Nephron (organoid): ENCODE measurements around the gene SRRM2.

ENCODE experiments used
- H3K27ac Mint-ChIP-seq, 3 experiments: 2 replicates each; pipeline ENCODE4 v1.8.0; 2020; ENCODE audit warnings: mixed read lengths in 3 of 3, mild to moderate bottlenecking in 2 of 3, moderate library complexity in 1 of 3
- H3K27me3 Mint-ChIP-seq: 2 replicates; pipeline ENCODE4 v1.8.0; 2021; ENCODE audit warnings: low read depth, mild to moderate bottlenecking, moderate library complexity, mixed read lengths
- H3K36me3 Mint-ChIP-seq: 2 replicates; pipeline ENCODE4 v1.8.0; 2020; ENCODE audit warnings: low read depth, mixed read lengths
- H3K4me1 Mint-ChIP-seq: 2 replicates; pipeline ENCODE4 v1.8.0; 2020; ENCODE audit warnings: mixed read lengths
- H3K4me3 Mint-ChIP-seq, 3 experiments: 2 replicates each; pipeline ENCODE4 v1.8.0; 2020; ENCODE audit warnings: mild to moderate bottlenecking in 3 of 3, mixed read lengths in 3 of 3, moderate library complexity in 2 of 3
- H3K9me3 Mint-ChIP-seq: 2 replicates; pipeline ENCODE4 v1.8.0; 2020; ENCODE audit warnings: mixed read lengths
- TF ChIP-seq, protein P1 (sequence below), 3 experiments: fragments of 200-600 bp; sonication (generic); IDR thresholded peaks; one replicate each; pipeline ENCODE4 v1.5.0; 2021; ENCODE audit warnings: antibody characterized with exemption in 3 of 3; ENCODE audit not compliant: unreplicated experiment in 3 of 3

Gene SRRM2

GRCh38 chr16:2815299-2815771, 62.9 kb downstream of the SRRM2 start:
- peaks cover under 1% of the 10 kb centered on the region for H3K9me3 Mint-ChIP-seq
- H3K27me3 Mint-ChIP-seq = peaks cover 15% of the 10 kb centered on the region
- no peaks in the 10 kb centered on the region for H3K36me3 Mint-ChIP-seq
- no peak overlapping the region for H3K27ac Mint-ChIP-seq
- no peaks in the 10 kb centered on the region for H3K4me1 Mint-ChIP-seq
- TF ChIP-seq, protein P1, sequence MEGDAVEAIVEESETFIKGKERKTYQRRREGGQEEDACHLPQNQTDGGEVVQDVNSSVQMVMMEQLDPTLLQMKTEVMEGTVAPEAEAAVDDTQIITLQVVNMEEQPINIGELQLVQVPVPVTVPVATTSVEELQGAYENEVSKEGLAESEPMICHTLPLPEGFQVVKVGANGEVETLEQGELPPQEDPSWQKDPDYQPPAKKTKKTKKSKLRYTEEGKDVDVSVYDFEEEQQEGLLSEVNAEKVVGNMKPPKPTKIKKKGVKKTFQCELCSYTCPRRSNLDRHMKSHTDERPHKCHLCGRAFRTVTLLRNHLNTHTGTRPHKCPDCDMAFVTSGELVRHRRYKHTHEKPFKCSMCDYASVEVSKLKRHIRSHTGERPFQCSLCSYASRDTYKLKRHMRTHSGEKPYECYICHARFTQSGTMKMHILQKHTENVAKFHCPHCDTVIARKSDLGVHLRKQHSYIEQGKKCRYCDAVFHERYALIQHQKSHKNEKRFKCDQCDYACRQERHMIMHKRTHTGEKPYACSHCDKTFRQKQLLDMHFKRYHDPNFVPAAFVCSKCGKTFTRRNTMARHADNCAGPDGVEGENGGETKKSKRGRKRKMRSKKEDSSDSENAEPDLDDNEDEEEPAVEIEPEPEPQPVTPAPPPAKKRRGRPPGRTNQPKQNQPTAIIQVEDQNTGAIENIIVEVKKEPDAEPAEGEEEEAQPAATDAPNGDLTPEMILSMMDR (IDR thresholded peaks at IDR 0.05; ENCODE audit: unreplicated experiment in 3 of 3) = no peak
- no peak overlapping the region for H3K4me3 Mint-ChIP-seq

DNA sequence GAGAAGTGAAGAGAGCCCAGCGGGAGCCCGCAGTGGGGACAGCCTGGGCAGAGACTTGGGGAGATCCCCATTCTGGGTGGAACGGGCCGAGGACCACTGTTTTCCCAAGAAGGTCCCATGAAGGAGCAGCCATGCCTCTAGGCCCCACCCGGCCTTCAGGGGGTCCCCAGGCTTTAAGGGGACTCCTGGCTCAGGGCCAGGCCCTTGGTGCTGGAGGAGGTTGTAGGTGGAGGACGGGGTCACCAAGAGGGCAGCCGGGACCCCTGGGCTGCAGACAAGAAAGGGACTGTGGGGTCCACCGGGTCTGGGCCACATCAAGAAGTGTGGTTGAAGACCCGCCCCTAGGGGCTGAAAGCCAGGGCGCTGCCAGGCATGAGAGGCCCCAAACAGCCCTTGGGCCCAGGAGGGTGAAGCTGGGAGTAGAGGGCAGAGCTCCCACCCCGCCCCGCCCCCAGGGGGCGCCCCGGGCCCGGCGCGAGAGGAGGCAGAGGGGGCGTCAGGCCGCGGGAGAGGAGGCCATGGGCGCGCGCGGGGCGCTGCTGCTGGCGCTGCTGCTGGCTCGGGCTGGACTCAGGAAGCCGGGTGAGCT, 64.4 kb downstream of the SRRM2 start, which contains the start of gene PRSS21:
TSS of gene PRSS21 (plus strand) at position 487 of the 589 bp plus-strand sequence. CDS start at position 519, 32 bp downstream.
- Mint-ChIP-seq H3K4me3 (no peak within 1 kb of the TSS), H3K27me3 (peaks cover 4% of the 10 kb centered on the region), H3K9me3 (no peaks in the 10 kb centered on the region), H3K4me1 (no peaks in the 10 kb centered on the region), H3K27ac (no peak within 1 kb of the TSS), H3K36me3 (no peaks in the 10 kb centered on the region)
- TF ChIP-seq, protein P1 (IDR thresholded peaks at IDR 0.05; ENCODE audit: unreplicated experiment in 3 of 3) = no peak

DNA sequence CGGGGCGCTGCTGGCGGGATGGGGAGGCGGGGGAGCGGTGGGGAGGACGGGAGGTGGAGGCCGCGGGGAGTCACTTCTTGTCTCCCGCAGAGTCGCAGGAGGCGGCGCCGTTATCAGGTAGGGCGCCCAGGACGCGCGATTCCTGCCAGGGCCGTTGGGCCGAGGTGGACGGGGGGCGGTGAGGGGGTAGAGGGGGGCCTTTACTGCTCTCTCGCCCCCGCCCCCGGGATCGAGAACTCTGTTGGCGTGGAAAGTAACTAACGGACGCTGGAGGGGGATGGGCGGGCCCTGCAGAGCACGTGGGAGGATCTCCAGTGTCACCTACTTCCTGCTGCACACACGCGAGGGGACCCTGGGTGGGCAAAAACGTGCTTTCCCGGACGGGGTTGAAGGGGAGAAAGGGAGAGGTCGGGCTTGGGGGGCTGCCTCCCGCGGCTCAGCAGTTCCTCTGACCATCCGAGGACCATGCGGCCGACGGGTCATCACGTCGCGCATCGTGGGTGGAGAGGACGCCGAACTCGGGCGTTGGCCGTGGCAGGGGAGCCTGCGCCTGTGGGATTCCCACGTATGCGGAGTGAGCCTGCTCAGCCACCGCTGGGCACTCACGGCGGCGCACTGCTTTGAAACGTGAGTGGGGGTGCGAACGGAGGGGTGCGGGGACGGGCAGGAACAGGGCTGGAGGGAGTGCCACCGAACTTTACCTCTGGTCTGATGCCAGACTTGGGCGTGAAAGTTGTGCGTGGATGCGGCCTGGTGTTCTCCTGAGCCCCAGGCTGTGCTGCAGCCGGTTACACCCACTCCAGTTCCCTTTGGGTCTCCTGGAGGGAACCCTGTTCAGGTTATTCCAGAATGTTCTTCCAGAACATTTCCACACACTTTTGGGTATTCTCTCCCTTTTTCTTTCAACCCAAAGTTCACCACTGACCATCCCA, 65.2 kb downstream of the SRRM2 start:
- no peaks in the 10 kb centered on the region for H3K9me3 Mint-ChIP-seq
- no peaks in the 10 kb centered on the region for H3K4me1 Mint-ChIP-seq
- peaks cover 4% of the 10 kb centered on the region for H3K27me3 Mint-ChIP-seq
- H3K27ac Mint-ChIP-seq = no peak overlapping the region
- TF ChIP-seq, protein P1 (IDR thresholded peaks at IDR 0.05; ENCODE audit: unreplicated experiment in 3 of 3) = no peak
- no peak overlapping the region for H3K4me3 Mint-ChIP-seq
- H3K36me3 Mint-ChIP-seq = no peaks in the 10 kb centered on the region

GRCh38 chr16:2818272-2818876, 65.9 kb downstream of the SRRM2 start:
- H3K9me3 Mint-ChIP-seq = no peaks in the 10 kb centered on the region
- H3K4me1 Mint-ChIP-seq = no peaks in the 10 kb centered on the region
- TF ChIP-seq, protein P1 (IDR thresholded peaks at IDR 0.05; ENCODE audit: unreplicated experiment in 3 of 3) = no peak
- H3K27ac Mint-ChIP-seq = no peak overlapping the region
- H3K4me3 Mint-ChIP-seq = no peak overlapping the region
- peaks cover 4% of the 10 kb centered on the region for H3K27me3 Mint-ChIP-seq
- no peaks in the 10 kb centered on the region for H3K36me3 Mint-ChIP-seq

DNA sequence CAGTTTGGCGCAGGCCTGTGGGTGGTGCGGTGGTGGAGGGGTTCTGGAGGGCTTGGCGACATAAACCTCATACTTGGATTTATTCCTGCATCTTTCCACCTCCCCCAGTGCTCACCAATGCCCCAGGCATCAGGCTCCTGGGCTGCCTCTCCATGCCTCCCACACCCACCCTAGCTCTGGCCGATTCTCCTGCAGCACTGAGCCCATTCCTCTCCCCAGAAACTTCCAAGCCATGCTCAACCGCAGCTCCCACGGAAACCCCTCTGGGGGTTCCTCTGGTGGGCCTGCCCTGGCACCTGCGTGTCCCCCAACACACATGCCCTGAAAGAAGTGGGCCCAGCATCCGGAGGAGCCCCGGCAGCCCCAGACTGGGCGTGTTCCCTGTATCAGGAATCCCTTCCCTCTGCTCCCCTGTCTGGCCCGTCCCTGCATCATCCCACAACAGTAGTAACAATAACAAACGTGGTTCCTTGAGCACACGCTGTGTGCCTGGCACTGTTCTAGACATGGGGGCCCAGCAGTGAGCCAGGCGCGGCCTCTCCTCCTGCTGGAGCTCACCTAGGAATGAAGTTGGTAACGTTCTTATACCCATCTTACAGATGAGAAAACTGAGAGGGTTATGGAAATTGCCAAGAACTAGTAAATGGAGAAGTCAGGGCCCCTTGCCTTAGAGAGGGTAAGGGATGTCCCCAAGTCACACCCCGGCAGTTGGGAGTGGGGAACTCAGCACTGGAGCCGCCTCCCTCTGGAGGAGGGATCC, 66.9 kb downstream of the SRRM2 start:
- Mint-ChIP-seq H3K4me3 (no peak overlapping the region), H3K27me3 (peaks cover 4% of the 10 kb centered on the region), H3K27ac (no peak overlapping the region), H3K9me3 (no peaks in the 10 kb centered on the region), H3K4me1 (no peaks in the 10 kb centered on the region), H3K36me3 (no peaks in the 10 kb centered on the region)
- TF ChIP-seq, protein P1 (IDR thresholded peaks at IDR 0.05; ENCODE audit: unreplicated experiment in 3 of 3) = no peak
